Stimulated activated CD8-positive, alpha-beta memory T cell treated with anti-CD3 and anti-CD28 coated beads, Interleukin-12 subunit alpha, Interleukin-12 subunit beta, amount 100 ng/mL, for 24 hours (primary cell): ENCODE measurements around the gene ZMIZ1.
A peak's percentile ranks its signal among the peaks of the same experiment; 100 is the strongest.

Experiments used
- DNase-seq: peaks from one replicate; pipeline ENCODE4 v3.0.0-alpha.2; 2020; ENCODE audit errors: extremely low read depth

The ZMIZ1 gene

DNA sequence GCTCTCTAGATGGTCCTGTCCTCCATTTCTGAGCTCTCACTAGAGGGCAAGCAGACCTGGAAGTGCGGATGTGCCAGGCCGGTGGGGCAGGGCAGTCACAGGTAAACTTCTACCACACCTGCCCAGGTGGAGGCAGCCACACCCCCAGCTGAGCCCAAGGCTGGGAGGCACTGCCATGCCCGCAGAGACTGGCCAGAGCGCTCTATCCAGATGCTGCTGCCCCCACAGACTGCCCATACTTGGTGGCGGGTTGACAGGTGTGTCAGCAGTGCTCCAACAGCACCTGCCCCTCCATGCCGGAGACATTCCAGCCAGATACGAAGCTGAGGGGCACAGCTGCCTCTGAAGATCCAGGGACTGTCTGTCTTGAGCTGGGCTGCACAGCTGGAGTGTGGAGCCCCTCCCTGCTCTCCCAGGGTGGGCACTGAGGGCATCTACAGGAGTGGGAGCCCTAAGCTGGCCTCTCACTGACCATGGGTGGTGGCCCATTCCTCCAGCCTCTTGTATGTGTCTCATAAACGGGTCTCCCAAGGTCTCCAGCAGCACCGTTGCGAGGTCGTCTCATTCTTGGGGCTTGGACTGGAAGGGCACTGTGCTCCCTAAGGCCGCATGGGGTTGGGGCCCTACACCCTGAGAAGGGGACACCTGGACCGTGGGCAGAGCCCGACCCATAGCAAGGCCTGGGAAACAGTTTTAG lies 240.4 kb downstream of the ZMIZ1 start:
- DNase-seq: no peak

DNA sequence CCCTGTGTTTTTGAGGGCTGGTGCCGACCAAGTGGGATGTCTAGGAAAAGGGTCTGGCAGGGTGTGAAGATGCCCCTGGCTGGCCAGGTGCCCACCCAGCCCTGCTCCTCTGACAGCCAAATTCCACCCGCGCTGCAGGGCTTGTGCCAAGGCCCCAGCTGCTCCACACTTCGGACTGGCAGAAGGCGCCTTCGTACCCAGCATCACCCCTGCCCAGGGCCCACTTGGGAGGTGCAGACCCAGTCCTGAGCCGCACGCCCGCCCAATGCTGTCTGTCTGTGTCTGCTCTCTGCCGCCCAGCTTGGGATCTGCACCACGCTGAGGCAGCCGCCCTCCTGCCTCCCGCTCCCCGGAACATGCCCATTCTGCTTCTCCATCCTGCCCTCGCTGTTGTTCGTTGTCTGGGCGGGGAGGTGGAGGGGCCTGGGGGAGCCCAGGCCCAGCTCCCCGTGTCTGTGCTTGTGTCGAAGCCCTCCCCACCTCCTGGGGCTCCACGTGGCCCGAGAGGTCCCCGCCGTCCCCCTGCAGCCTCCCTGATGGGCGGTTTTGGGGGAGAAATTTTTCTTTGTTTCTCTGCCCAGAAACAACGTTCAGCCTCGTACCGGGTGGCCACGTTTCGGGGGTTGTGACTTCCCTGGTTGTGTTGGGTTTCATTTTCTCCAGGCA lies 241.6 kb downstream of the ZMIZ1 start:
- DNase-seq: no peak

DNA sequence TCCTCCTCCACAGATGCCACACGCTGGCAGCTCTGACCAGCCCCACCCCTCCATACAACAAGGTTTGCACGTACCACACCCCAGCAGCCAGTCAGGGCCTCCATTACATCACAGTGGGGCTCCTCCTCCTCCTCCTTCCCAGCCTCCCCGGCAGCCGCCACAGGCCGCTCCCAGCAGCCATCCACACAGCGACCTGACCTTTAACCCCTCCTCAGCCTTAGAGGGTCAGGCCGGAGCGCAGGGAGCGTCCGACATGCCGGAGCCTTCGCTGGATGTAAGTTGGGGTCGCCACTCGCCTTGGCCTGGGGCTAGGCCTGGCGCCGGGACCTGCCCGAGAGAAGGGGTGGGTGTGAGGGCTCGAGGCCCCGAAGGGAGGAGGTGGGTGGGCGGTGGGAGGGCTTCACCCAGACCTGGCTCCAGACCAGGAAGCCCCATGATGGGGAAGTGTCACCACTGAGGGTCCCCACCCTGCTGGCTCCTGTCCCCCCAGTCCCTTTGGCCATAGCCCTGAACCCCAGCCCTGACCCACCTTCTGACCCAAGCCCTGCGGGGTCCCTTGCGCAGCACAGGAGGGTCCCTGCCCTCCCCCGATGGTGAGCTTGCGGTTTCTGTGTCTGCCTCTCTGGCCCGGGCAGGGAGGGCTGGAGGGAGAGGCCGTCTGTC lies 242.3 kb downstream of the ZMIZ1 start:
- DNase-seq: no peak

- no peak for DNase-seq
Measured at GRCh38 chr10:79311581-79312407, 243.0 kb downstream of the ZMIZ1 start.

DNA sequence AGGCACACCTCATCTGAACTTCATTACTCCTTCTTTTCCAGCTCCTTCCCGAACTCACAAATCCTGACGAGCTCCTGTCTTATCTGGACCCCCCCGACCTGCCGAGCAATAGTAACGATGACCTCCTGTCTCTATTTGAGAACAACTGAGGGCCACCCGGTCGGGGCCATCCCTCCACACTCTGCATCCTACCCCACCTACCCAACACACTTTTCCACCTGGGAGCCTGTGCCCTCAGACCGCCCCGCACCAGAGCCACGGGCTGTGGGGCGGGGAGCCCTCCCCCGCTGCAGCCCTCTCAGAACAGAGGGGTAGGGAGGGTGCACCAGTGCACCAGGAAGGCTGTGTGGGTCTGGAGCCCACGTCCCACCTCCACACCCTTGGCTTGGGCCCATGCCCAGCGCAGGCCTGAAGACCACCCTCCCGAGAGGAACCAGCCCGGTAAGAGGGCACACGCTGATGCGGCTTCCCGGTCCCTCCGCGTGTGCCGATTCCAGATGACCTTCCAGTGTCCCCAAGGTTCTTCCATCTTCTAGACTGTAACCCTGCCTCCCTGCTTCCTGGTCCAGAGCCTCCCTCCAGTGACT lies 243.9 kb downstream of the ZMIZ1 start:
- DNase-seq: no peak

DNA sequence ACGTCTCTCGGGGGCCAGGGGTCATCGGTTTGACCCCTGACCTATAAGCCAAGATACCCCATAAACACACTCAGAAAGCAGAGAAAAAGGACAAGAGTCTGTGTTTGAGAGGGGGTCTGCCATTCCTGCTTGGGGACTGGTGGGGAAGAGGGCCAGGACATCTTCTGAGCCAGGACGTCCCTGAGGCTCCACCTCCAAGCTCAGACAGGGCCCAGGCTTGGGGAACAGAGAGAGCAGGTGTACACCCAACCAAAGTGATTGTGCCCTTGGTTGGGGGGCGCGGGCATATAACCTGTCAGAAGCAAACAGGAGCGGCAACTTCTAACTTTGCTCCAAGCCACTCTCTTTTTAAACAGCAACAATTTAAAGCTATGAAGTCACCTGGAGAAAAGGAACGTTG lies 244.6 kb downstream of the ZMIZ1 start:
- no peak for DNase-seq

DNA sequence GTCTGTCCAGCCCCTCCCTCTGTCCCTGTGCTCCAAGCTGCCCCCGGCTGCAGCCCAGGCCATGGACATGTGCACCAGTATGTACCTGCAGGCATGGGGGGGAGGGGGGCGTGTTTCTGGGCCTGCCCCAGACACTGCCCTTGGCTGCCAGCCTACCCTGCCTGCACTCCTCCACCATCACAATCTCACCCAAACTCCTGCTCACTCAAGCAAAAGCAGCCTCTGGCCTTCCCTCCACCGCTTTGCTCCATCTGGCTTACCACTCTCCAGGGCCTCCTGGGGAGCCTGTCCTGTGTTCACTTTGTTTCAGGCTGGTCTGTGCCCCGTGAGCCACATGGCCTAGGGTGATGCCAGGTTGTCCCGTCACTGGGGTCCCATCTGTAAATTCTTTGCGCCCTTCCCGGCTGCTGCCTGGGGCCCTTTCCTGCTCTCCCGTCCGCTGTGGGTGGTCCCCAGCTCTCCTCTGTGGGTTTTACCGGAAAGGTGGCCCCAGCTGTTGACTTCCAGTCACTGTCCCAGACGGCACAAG lies 245.2 kb downstream of the ZMIZ1 start:
- no peak for DNase-seq

GRCh38 chr10:79314761-79315601 lies 246.2 kb downstream of the ZMIZ1 start:
- DNase-seq: no peak

GRCh38 chr10:79315602-79315920 lies 246.8 kb downstream of the ZMIZ1 start:
- no peak for DNase-seq

GRCh38 chr10:79316671-79317431 lies 248.1 kb downstream of the ZMIZ1 start:
- no peak for DNase-seq

DNA sequence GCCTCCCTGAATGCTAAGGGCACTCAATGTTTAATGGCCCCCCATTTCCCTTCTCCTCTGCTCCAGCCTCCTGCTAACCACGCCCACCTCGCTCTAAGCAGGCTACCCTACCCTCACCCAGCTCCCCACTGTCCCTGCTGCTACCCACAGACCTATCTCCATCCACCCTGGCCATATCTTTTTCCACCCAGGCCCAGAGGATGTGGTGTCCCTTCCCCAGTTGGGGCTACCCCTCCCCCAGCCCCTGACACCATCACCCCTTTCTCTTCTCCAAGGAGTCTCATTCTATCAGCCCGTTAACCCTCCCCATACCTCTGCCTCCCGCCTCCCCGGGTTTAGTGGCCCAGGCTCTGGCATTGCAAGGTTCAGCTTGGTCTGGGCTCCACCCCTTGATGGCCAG lies 249.6 kb downstream of the ZMIZ1 start:
- DNase-seq: no peak

GRCh38 chr10:79319115-79319771 lies 250.5 kb downstream of the ZMIZ1 start:
- DNase-seq: no peak

GRCh38 chr10:79320316-79320715 lies 251.6 kb downstream of the ZMIZ1 start:
- no peak for DNase-seq

DNA sequence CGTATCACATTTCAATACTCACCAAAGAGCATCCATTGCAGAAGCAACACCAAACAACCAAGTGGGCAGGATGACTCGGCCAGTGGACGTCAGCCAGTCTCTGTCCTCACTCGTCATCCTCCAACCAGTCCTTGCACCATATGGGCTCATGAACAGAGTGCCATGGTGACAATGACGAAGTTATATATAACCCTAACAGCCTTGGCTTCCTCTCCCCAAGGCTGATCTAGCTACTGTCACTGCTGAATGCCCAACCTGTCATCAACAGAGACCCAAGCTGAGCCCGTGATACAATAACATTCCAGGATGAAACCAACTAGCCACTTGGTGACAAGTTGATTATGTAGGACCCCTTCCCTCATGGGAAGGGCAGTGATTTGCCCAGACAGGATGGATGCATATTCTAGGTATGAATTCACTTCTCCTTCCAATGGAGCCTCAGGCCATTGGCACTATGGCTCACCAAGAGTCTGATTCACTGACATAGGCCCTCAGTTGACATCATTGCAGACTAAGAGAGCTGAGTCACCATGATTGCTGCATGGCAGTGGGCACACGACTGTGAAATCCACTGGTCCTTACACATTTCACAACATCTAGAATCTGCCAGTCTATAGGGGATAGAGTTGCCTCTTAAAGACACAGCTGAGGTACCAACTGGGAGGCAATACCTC lies 252.2 kb downstream of the ZMIZ1 start:
- no peak for DNase-seq

- no peak for DNase-seq
Measured at GRCh38 chr10:79321494-79321882, 252.7 kb downstream of the ZMIZ1 start.

DNA sequence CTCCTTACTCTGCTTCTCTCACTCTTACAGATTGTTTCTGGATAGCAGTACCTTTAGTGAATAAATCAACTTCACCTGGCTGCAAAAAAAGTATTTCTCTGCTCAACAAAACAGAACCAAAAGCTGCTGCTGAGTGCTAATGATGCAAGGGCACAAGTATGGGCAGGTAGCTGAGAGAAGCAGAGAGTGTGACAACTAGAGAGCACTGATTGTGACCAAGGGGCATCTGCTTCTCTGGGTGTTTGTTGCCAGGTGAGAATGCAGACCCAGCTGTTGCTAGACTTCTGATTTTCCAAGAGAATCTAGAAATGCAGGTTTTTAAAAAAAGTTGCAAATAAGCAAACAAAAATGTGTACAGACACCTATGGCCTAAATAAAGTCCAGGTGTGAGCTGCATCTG lies 253.2 kb downstream of the ZMIZ1 start:
- no peak for DNase-seq

- DNase-seq: peak; percentile 53
Measured at GRCh38 chr10:79322616-79323543, 254.1 kb downstream of the ZMIZ1 start.

- DNase-seq: no peak
Measured at GRCh38 chr10:79323602-79324001, 254.8 kb downstream of the ZMIZ1 start.
